ENCODE data around the gene HRH3.

DNA sequence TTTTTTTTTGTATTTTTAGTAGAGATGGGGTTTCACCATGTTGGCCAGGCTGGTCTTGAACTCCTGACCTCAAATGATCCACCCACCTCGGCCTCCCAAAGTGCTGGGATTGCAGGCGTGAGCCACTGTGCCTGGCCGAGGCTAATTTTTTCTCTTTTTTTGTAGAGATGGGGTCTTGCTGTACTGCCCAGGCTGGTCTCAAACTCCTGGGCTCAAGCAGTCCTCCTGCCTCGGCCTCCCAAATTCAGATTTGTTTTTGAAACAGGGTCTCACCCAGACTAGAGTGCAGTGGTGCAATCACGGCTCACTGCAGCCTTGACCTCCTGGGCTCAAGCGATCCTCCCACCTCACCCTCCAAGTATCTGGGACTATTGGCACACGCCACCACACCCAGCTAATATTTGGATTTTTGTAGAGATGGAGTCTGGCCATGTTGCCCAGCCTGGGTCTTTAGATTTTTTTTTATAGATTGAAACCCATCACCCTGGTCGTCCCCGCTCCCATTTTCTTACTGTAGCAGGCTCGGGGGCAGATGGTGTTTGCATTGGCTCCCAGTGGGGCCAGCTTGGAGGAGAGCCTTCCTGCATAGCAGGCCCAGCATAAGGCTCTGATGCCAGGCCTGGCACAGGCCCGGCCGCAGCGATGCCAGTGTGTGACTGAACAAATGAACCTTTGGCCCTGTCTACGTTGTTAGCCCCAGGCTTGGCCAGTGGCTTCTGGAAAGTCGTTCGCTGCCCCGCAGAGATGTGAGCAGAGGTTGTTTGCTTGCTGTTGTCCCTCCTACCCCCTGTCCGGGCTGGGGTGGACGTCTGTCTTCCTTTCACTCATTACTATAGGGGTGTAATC, 41.5 kb downstream of the HRH3 start:
- TF ChIP-seq, protein P1, sequence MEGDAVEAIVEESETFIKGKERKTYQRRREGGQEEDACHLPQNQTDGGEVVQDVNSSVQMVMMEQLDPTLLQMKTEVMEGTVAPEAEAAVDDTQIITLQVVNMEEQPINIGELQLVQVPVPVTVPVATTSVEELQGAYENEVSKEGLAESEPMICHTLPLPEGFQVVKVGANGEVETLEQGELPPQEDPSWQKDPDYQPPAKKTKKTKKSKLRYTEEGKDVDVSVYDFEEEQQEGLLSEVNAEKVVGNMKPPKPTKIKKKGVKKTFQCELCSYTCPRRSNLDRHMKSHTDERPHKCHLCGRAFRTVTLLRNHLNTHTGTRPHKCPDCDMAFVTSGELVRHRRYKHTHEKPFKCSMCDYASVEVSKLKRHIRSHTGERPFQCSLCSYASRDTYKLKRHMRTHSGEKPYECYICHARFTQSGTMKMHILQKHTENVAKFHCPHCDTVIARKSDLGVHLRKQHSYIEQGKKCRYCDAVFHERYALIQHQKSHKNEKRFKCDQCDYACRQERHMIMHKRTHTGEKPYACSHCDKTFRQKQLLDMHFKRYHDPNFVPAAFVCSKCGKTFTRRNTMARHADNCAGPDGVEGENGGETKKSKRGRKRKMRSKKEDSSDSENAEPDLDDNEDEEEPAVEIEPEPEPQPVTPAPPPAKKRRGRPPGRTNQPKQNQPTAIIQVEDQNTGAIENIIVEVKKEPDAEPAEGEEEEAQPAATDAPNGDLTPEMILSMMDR (IDR thresholded peaks at IDR 0.05), result no peak
- TF ChIP-seq POLR2A (IDR thresholded peaks at IDR 0.05), result no peak
